SH-SY5Y (cell line): ENCODE data around the gene CTAGE9.

Source experiments
- GATA2 ChIP-seq: IDR thresholded peaks from 2 replicates; pipeline ENCODE4 v1.6.1; 2011; ENCODE audit warnings: mild to moderate bottlenecking, low read depth, low read length
- GATA3 ChIP-seq: IDR thresholded peaks from 2 replicates; pipeline ENCODE4 v1.6.1; 2011; ENCODE audit warnings: low read depth, mild to moderate bottlenecking, low read length, moderate library complexity

CTAGE9 gene

DNA sequence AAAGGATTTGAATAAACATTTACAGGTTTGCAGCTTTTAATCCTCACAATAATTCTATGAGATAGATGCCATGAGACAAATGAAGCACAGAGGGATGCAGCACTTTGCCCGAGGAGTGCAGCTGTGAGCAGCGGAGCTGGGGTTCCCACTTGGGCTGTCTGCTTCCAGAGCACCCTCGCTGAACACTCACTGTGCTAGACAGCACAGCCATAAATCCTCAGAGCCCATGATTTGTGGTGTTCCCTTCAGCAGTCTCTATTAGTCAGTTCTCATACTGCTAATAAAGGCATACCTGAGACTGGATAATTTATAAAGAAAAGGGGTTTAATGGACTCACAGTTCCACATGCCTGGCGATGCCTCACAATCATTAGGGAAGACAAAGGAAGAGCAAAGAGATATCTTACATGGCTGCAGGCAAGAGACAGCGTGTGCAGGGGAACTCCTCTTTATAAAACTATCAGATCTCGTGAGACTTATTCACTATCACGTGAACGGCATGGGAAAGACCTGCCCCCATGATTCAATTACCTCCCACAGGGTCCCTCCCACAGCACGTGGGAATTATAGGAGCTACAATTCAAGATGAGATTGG lies 25.3 kb upstream of the CTAGE9 start:
- TF ChIP-seq GATA3 (no peak), GATA2 (no peak)

DNA sequence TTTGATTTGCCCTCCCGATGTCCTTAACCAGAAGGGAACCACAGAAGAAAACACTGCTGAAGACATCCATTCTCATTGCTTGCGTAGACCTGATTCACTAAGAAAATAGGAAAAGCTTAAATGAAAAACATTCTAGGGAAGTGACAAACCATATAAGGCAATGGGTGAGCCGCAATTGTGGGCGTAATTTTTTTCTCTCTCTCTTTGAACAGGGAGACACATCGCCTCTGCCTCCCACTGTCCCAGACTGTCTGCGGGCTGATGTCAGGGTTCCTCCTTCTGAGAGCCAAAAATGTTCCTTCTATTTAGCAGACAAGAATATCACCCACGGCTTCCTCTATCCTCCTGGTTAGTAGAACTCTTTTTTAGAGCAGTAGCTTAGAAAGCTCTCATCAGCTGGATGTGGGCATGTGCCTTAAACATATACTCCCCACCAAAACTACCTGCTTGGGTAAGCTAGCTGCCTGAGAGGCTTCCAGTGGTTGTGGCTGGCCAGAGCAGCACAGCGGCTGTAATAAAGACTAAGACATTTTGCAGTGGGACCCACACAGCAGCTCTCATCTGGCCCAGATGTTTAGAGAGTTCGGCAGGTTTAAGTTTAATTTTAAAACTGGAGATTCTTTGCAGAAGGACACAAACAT lies 22.7 kb upstream of the CTAGE9 start:
- TF ChIP-seq GATA2 (no peak), GATA3 (no peak)

DNA sequence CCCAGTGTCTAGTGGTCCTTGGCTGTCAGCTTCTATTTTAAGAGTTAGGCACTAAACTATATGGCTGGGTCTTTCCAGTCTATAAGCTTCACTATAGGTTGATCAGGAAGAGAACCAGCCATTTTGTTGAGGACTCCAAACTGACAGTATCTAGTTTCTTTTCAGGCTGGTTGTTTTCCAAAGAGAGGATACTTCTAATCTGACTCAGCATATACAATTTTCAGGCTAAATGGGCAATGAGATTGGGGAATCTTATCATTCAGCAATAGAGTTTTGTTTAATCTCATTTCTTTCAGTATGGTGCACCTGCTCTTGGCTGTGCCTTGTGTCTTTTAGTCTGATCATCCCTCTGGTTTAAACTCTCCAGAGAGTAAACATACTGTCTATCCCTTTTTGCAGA lies 20.4 kb upstream of the CTAGE9 start:
- TF ChIP-seq GATA3 (no peak), GATA2 (no peak)

DNA sequence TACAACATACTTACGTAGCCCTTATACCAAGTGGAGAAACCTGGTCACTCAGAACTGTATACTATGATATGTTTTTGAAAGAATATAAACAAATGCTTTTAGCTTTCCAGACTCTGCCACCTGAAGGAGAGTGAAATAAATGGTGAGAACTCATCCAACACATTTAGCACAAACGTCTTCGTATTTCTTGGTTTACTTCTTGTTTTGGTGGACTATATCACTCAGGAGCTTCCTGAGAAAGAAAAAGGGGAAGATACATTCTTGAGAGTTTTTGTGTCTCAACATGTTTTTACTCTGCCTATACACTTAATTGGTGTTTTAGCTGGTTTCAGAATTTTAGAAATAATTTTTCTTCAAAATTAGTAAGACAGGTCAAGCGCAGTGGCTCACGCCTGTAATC lies 19.4 kb upstream of the CTAGE9 start:
- no peak for TF ChIP-seq GATA2
- no peak for TF ChIP-seq GATA3

DNA sequence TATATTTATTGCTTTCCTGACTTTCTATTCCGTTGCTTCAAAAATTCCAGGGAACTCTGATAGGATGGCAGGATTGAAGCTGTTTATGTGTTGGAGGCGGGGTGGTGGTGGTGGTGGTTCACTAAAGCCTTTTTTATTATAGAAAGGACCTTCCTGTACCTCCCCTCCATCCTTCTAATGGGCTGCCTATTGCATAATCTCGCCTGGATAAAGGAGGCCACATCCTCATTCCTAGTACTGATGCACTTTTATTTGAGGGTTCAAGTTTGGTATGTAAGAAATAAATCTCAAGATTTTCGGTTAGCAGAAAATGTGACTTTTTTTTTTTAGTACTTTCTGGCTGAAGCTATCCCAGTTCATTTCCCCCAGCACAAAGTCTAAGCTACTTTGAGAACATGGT lies 18.7 kb upstream of the CTAGE9 start:
- TF ChIP-seq GATA2 (no peak), GATA3 (no peak)

DNA sequence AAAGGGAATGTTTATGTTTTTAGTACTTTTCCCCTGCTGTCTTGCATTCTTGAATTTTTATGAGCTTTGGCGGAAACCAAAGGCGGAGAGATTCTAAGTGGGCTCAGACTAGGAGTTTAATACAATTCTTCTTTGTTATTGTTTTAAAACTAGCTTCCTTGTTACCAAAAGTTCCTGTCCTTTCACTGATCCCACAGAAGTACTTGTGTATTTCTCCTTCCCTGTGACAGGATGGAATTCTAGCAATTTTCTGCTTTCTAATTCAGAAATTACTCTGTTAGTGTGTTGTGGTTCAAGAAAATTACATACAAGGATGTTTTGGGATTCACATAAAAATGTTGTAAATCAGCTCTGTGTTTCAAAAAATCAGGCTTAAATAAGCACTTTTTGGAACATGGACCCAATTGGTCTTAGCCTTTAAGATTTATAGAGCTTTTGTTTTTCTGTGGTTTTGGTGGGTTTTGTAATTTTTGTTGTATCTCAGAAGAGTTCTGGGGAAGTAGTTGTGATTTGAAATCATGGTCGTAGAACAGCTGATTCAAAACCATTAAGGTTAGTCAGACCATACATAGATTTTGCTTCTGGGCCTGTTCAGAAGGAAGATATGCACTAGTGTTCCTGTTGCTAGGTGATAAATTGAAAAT lies 17.6 kb upstream of the CTAGE9 start:
- TF ChIP-seq GATA3 (no peak), GATA2 (no peak)

DNA sequence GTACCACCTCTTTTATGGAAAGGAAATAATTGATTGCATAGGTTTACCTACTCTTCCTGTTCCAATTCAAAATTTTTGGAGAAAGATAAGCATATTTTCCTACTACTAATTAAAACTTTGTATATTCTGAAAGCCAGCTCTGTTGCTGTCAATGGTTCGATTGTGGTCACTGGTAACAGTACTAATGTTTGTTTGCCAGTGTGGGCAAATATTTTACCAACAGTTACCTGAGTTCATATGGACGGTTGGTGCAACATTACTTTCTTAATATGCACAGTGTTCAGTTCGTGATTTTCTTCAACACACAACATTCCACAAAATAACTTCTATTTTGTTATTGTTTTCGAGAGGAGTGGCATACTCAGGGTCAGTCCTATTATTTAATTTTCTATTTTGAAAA lies 17.1 kb upstream of the CTAGE9 start:
- no peak for TF ChIP-seq GATA2
- TF ChIP-seq GATA3 = no peak

DNA sequence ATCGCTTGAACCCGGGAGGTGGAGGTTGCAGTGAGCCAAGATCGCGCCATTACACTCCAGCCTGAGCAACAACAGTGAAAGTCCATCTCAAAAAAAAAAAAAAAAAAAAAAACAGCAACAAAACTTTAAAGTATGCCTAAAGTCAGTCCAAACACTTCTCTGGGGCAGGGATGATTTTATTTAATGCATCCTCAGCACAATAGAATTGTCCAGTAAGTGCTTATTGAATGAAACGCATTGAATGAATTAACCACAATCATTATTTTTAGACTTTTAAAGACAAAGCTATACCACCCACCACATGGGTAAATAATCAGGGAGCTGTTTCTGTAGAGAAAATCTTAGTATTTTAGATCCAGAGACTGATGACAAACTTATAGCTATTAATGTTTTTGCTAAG lies 16.6 kb upstream of the CTAGE9 start:
- TF ChIP-seq GATA2 (no peak), GATA3 (no peak)

DNA sequence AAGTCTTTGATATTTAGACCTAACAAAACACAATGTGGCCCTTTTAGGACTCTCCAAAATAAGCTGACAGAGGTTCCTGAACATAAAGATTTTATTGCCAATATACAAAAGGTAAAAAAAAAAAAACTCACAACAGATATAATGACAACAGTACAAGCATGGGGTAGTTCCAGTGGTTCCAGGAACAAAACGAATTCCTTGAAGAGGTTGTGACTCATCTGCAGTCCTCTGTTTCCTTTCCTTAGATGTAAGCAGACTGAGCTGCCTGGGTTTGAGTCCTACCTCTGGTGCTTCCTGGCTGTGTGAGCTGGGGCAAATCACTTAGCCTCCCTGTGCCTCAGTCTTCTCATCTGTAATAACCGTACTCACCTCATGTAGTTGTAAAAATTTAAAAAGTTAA lies 13.3 kb upstream of the CTAGE9 start:
- TF ChIP-seq GATA2 (no peak), GATA3 (no peak)

DNA sequence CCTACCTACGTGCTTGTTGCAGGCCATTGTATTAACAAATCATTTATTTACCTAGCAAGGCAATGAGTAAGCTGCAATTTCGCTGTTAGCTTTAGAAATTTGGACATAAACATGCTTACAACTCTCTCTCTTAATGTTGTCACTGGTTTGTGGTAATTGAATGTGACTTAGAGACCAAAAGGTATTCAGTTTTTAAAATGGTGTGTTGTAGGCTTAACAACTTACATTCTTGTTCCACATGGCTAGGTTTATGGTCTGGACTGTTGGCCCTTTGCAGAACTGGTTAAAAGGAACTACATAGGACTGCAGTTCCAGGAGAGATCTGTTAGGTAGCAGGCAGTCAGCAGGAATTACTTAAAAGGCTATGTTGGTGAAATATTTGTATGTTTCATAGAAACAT lies 10.3 kb upstream of the CTAGE9 start:
- TF ChIP-seq GATA3 = no peak

DNA sequence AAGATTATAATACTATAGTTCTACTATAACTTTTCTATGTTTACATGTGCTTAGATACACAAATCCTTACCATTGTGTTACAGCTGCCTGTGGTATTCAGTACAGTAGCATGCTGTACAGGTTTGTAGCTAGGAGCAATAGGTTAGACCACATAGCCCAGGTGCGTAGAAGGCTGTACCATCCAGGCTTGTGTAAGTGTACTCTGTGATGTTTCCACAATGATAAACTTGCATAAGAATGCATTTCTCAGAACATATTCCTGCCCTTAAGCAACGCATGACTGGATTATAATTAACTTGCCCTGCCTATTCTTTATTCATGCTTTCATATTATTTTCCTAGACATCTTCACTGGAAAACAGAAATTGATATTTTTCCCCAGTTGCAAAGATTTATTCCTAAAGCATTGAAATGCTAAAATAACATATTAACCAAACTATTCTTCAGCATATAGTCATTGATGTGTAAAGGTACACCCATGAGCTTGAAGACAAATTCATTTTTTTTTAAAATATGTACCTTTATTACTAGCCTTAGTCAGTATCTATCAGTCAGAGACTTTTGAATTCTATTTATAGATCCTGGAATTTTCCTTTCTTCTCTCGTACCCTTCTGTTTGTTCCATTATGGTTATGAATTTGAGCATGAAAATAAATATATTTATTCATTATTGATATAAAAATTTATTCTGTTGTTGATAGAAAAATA lies 7.2 kb upstream of the CTAGE9 start:
- TF ChIP-seq GATA2 (no peak), GATA3 (no peak)

DNA sequence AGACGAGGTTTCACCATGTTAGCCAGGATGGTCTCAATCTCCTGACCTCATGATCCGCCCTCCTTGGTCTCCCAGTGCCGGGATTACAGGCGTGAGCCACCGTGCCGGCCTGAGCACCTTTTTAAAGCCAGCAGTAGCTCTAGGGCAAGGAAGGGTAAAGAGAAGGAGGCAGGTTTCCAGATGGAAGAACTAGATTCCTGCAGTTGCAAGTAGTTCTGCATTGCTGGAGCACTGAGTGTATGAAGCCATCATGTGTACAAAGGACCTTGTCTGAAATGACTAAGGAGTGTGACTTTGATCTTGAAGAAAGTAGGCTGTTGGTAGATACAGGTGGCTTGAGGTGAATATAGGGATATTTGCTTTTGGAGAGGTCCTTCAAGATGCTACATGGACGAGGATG lies 13.9 kb downstream of the CTAGE9 start:
- TF ChIP-seq GATA2 = no peak
- no peak for TF ChIP-seq GATA3

DNA sequence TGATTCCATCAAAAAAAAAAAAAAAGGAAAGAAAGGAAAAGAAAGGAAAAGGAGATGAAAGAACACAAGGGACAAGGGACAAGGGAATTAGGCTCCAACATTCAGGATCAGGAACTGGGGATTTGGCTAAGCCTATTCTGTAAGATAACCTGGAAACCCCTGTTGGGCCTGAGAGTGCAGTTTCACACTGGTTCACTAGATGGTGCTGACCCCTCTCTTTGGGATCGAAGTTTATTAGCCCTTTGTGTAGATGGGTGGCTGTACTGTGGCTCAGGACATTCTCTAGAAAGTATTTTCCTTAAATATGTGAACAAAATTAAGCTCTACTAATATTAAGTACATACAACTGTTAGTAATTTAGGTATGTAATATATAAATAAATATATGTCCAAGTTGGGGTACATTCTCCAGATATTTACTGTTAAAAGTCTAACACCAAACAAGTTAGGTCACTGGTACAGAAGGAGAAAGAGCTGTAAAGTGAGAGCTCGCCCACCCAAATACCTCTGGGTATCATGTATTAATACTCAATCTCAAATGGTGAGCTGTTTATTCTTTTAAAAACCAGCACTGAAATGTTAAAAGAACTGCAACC lies 15.9 kb downstream of the CTAGE9 start:
- TF ChIP-seq GATA2 = no peak
- TF ChIP-seq GATA3 = no peak

DNA sequence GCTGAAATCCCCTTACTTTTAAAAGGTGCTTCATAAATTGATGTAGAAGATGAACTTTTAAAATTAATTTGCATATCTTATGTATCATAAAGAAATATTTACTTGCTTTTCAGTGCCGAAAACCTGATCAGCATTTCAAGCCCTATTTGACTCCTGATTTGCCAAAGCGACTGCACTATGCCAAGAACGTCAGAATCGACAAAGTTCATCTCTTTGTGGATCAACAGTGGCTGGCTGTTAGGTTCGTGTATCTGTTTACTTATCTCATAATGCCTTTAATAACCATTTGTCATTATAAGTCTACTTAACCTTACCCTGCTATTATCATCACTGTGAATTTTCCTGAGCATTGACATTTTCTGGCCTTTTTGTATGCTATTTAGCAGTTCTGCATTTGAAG lies 17.4 kb downstream of the CTAGE9 start:
- no peak for TF ChIP-seq GATA3
- no peak for TF ChIP-seq GATA2
